ENCODE measurements around the gene CAMK2G.
"Not testable (repeated sequence)": the region's sequence is repeated elsewhere in the genome, so short reads cannot be mapped to it uniquely, and the experiment has no call there.

The CAMK2G gene

GRCh38 chr10:73839276-73839966 lies 34.9 kb downstream of the CAMK2G start:
- H3K4me1 ChIP-seq (ENCODE audit: control insufficient read depth, insufficient read depth, low read length): no peaks in the 10 kb centered on the region
- peaks cover 23% of the 10 kb centered on the region for H3K36me3 ChIP-seq (ENCODE audit: control insufficient read depth, insufficient read depth, low read length)
- DNase-seq (ENCODE audit: low read depth, low spot score): no peak
- no peaks in the 10 kb centered on the region for H3K27me3 ChIP-seq (ENCODE audit: control insufficient read depth, insufficient read depth, low read length)
- H3K4me3 ChIP-seq (ENCODE audit: low read length): no peak overlapping the region
- H3K9me3 ChIP-seq (ENCODE audit: control insufficient read depth, insufficient read depth, low read length): no peaks in the 10 kb centered on the region
- H3K27ac ChIP-seq (ENCODE audit: low read length): no peak overlapping the region
- no CpG with 5 or more reads among the region's 40 CpGs for WGBS (ENCODE audit: insufficient coverage, insufficient read length)

GRCh38 chr10:73838827-73839226 lies 35.5 kb downstream of the CAMK2G start:
- H3K27me3 ChIP-seq (ENCODE audit: control insufficient read depth, insufficient read depth, low read length): no peaks in the 10 kb centered on the region
- peaks cover 23% of the 10 kb centered on the region for H3K36me3 ChIP-seq (ENCODE audit: control insufficient read depth, insufficient read depth, low read length)
- no CpG with 5 or more reads among the region's 8 CpGs for WGBS (ENCODE audit: insufficient coverage, insufficient read length)
- no peak overlapping the region for H3K4me3 ChIP-seq (ENCODE audit: low read length)
- no peaks in the 10 kb centered on the region for H3K4me1 ChIP-seq (ENCODE audit: control insufficient read depth, insufficient read depth, low read length)
- H3K27ac ChIP-seq (ENCODE audit: low read length): no peak overlapping the region
- no peak for DNase-seq (ENCODE audit: low read depth, low spot score)
- no peaks in the 10 kb centered on the region for H3K9me3 ChIP-seq (ENCODE audit: control insufficient read depth, insufficient read depth, low read length)

GRCh38 chr10:73838008-73838567 lies 36.3 kb downstream of the CAMK2G start:
- H3K36me3 ChIP-seq (ENCODE audit: control insufficient read depth, insufficient read depth, low read length): peaks cover 23% of the 10 kb centered on the region

GRCh38 chr10:73837072-73837471 lies 37.3 kb downstream of the CAMK2G start:
- no peak overlapping the region for H3K27ac ChIP-seq (ENCODE audit: low read length)
- peaks cover 20% of the 10 kb centered on the region for H3K36me3 ChIP-seq (ENCODE audit: control insufficient read depth, insufficient read depth, low read length)

More at GRCh38 chr10:73838008-73838567, 36.3 kb downstream of the CAMK2G start:
- no CpG with 5 or more reads among the region's 3 CpGs for WGBS (ENCODE audit: insufficient coverage, insufficient read length)
- H3K4me1 ChIP-seq (ENCODE audit: control insufficient read depth, insufficient read depth, low read length): no peaks in the 10 kb centered on the region
- H3K4me3 ChIP-seq (ENCODE audit: low read length): no peak overlapping the region
- H3K27me3 ChIP-seq (ENCODE audit: control insufficient read depth, insufficient read depth, low read length): no peaks in the 10 kb centered on the region
- H3K27ac ChIP-seq (ENCODE audit: low read length): no peak overlapping the region
- DNase-seq (ENCODE audit: low read depth, low spot score): no peak
- no peaks in the 10 kb centered on the region for H3K9me3 ChIP-seq (ENCODE audit: control insufficient read depth, insufficient read depth, low read length)

GRCh38 chr10:73836427-73836980 lies 37.9 kb downstream of the CAMK2G start:
- no peaks in the 10 kb centered on the region for H3K4me1 ChIP-seq (ENCODE audit: control insufficient read depth, insufficient read depth, low read length)
- H3K36me3 ChIP-seq (ENCODE audit: control insufficient read depth, insufficient read depth, low read length): peaks cover 16% of the 10 kb centered on the region
- H3K9me3 ChIP-seq (ENCODE audit: control insufficient read depth, insufficient read depth, low read length): no peaks in the 10 kb centered on the region
- H3K4me3 ChIP-seq (ENCODE audit: low read length): no peak overlapping the region
- DNase-seq (ENCODE audit: low read depth, low spot score): no peak
- WGBS (ENCODE audit: insufficient coverage, insufficient read length): no CpG with 5 or more reads among the region's 11 CpGs
- H3K27me3 ChIP-seq (ENCODE audit: control insufficient read depth, insufficient read depth, low read length): no peaks in the 10 kb centered on the region
- no peak overlapping the region for H3K27ac ChIP-seq (ENCODE audit: low read length)

More at GRCh38 chr10:73837072-73837471, 37.3 kb downstream of the CAMK2G start:
- H3K9me3 ChIP-seq (ENCODE audit: control insufficient read depth, insufficient read depth, low read length): no peaks in the 10 kb centered on the region
- no peak overlapping the region for H3K4me3 ChIP-seq (ENCODE audit: low read length)
- H3K4me1 ChIP-seq (ENCODE audit: control insufficient read depth, insufficient read depth, low read length): no peaks in the 10 kb centered on the region
- no peaks in the 10 kb centered on the region for H3K27me3 ChIP-seq (ENCODE audit: control insufficient read depth, insufficient read depth, low read length)
- no peak for DNase-seq (ENCODE audit: low read depth, low spot score)
- whole genome bisulfite sequencing (ENCODE audit: insufficient coverage, insufficient read length): no CpG with 5 or more reads among the region's 3 CpGs

- H3K4me3 ChIP-seq (ENCODE audit: low read length); H3K4me1 ChIP-seq (ENCODE audit: control insufficient read depth, insufficient read depth, low read length); H3K36me3 ChIP-seq (ENCODE audit: control insufficient read depth, insufficient read depth, low read length); DNase-seq (ENCODE audit: low read depth, low spot score); H3K27ac ChIP-seq (ENCODE audit: low read length); H3K27me3 ChIP-seq (ENCODE audit: control insufficient read depth, insufficient read depth, low read length); H3K9me3 ChIP-seq (ENCODE audit: control insufficient read depth, insufficient read depth, low read length): not testable (repeated sequence)
- WGBS (ENCODE audit: insufficient coverage, insufficient read length): no CpG with 5 or more reads among the region's 7 CpGs
Measured at GRCh38 chr10:73829090-73829489, 45.3 kb downstream of the CAMK2G start.

- WGBS (ENCODE audit: insufficient coverage, insufficient read length): no CpG with 5 or more reads among the region's 6 CpGs
- H3K27ac ChIP-seq (ENCODE audit: low read length): no peak overlapping the region
- H3K27me3 ChIP-seq (ENCODE audit: control insufficient read depth, insufficient read depth, low read length): no peaks in the 10 kb centered on the region
- peaks cover 7% of the 10 kb centered on the region for H3K36me3 ChIP-seq (ENCODE audit: control insufficient read depth, insufficient read depth, low read length)
- no peaks in the 10 kb centered on the region for H3K4me1 ChIP-seq (ENCODE audit: control insufficient read depth, insufficient read depth, low read length)
- H3K9me3 ChIP-seq (ENCODE audit: control insufficient read depth, insufficient read depth, low read length): no peaks in the 10 kb centered on the region
- DNase-seq (ENCODE audit: low read depth, low spot score): no peak
- no peak overlapping the region for H3K4me3 ChIP-seq (ENCODE audit: low read length)
Measured at GRCh38 chr10:73828161-73828560, 46.2 kb downstream of the CAMK2G start.

GRCh38 chr10:73827346-73828089 lies 46.8 kb downstream of the CAMK2G start:
- H3K36me3 ChIP-seq (ENCODE audit: control insufficient read depth, insufficient read depth, low read length): peaks cover 7% of the 10 kb centered on the region
- H3K9me3 ChIP-seq (ENCODE audit: control insufficient read depth, insufficient read depth, low read length): no peaks in the 10 kb centered on the region
- no peaks in the 10 kb centered on the region for H3K27me3 ChIP-seq (ENCODE audit: control insufficient read depth, insufficient read depth, low read length)
- no peak for DNase-seq (ENCODE audit: low read depth, low spot score)
- H3K27ac ChIP-seq (ENCODE audit: low read length): no peak overlapping the region
- no CpG with 5 or more reads among the region's 19 CpGs for WGBS (ENCODE audit: insufficient coverage, insufficient read length)
- H3K4me1 ChIP-seq (ENCODE audit: control insufficient read depth, insufficient read depth, low read length): no peaks in the 10 kb centered on the region
- H3K4me3 ChIP-seq (ENCODE audit: low read length): no peak overlapping the region

- WGBS (ENCODE audit: insufficient coverage, insufficient read length): no CpG with 5 or more reads among the region's 14 CpGs
Measured at GRCh38 chr10:73824146-73824725, 50.1 kb downstream of the CAMK2G start.

GRCh38 chr10:73823391-73823790 lies 51.0 kb downstream of the CAMK2G start:
- no CpG with 5 or more reads among the region's 7 CpGs for WGBS (ENCODE audit: insufficient coverage, insufficient read length)
- Histone ChIP-seq H3K4me3 (ENCODE audit: low read length) (no peak overlapping the region), H3K27ac (ENCODE audit: low read length) (no peak overlapping the region), H3K4me1 (ENCODE audit: control insufficient read depth, insufficient read depth, low read length) (no peaks in the 10 kb centered on the region), H3K36me3 (ENCODE audit: control insufficient read depth, insufficient read depth, low read length) (peaks cover 11% of the 10 kb centered on the region), H3K9me3 (ENCODE audit: control insufficient read depth, insufficient read depth, low read length) (no peaks in the 10 kb centered on the region), H3K27me3 (ENCODE audit: control insufficient read depth, insufficient read depth, low read length) (no peaks in the 10 kb centered on the region)
- DNase-seq (ENCODE audit: low read depth, low spot score): no peak

More at GRCh38 chr10:73824146-73824725, 50.1 kb downstream of the CAMK2G start:
- no peaks in the 10 kb centered on the region for H3K27me3 ChIP-seq (ENCODE audit: control insufficient read depth, insufficient read depth, low read length)
- no peak for DNase-seq (ENCODE audit: low read depth, low spot score)
- H3K27ac ChIP-seq (ENCODE audit: low read length): no peak overlapping the region
- peaks cover 11% of the 10 kb centered on the region for H3K36me3 ChIP-seq (ENCODE audit: control insufficient read depth, insufficient read depth, low read length)
- H3K4me3 ChIP-seq (ENCODE audit: low read length): no peak overlapping the region
- H3K9me3 ChIP-seq (ENCODE audit: control insufficient read depth, insufficient read depth, low read length): no peaks in the 10 kb centered on the region
- H3K4me1 ChIP-seq (ENCODE audit: control insufficient read depth, insufficient read depth, low read length): no peaks in the 10 kb centered on the region
